ENCODE results near the gene KLF2. TPM values are rescaled to one million over a fixed set of nuclear protein-coding genes. Genes with fewer than 3 reads are reported as not detected.
A peak's percentile ranks its signal among the peaks of the same experiment; 100 is the strongest.

KLF2 gene
- total and polyA plus RNA-seq, 3 donors from 2014 or later, result 40.2 to 74.9 (median 42.4) TPM

DNA sequence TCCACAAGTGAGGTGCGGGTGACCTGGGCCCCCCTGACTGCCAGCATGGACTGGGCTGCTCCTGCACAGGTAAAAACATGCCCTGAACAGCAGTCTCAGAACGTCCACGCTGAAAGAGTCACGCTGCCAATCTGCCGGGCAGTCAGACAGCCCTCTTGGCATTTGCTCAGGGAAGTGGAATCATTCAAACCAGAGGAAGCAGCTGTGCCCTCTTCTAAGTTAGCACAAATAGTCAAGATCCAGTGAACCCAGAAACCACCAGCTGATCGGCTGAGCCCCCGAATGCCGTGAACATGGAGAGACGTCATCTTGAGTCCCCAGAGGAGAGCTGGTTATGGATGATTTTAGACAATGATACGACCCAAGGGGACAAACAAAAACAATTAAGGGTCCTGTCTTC lies 34.4 kb downstream of the KLF2 start:
- WGBS, 2 donors, result 72 to 90% methylated on average over 10 of the region's 10 CpGs
- intact Hi-C loops (cut with DNase I; ENCODE audit: low total_unique reads), result no loop called here

DNA sequence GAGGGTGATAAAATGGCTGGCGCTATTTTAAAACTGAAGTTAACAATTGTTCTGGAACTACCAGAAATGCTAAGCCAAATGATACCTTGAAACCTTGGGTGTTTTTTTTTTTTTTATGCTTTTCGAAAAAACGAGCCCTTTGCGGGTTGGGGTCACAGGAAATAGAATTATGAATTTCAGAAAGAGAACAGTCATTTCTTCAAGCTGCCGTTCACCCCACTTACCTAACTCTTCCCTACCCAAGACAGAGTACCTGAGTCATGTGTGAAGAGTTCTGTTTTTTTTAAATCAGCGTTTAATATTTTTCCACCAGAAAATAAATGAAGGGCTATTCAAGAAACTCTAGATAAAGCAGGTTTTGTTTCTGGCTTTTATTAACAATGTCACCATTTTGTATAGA lies 35.3 kb downstream of the KLF2 start:
- Histone ChIP-seq H3K27me3 (no peaks in the 10 kb centered on the region), H3K9me3 (no peaks in the 10 kb centered on the region), H3K36me3 (ENCODE audit: low read depth, missing control alignments) (no peaks in the 10 kb centered on the region), H3K4me3 (no peak overlapping the region), H3K27ac (no peak overlapping the region), H3K4me1 (peaks cover 38% of the 10 kb centered on the region)
- intact Hi-C loops (cut with DNase I; ENCODE audit: low total_unique reads), result no loop called here
- TF ChIP-seq, protein P1, sequence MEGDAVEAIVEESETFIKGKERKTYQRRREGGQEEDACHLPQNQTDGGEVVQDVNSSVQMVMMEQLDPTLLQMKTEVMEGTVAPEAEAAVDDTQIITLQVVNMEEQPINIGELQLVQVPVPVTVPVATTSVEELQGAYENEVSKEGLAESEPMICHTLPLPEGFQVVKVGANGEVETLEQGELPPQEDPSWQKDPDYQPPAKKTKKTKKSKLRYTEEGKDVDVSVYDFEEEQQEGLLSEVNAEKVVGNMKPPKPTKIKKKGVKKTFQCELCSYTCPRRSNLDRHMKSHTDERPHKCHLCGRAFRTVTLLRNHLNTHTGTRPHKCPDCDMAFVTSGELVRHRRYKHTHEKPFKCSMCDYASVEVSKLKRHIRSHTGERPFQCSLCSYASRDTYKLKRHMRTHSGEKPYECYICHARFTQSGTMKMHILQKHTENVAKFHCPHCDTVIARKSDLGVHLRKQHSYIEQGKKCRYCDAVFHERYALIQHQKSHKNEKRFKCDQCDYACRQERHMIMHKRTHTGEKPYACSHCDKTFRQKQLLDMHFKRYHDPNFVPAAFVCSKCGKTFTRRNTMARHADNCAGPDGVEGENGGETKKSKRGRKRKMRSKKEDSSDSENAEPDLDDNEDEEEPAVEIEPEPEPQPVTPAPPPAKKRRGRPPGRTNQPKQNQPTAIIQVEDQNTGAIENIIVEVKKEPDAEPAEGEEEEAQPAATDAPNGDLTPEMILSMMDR (IDR thresholded peaks at IDR 0.05), result no peak
- no peak for TF ChIP-seq POLR2A (IDR thresholded peaks at IDR 0.05)
- DNase-seq, result no peak
- 93% methylated on average over 6 of the region's 6 CpGs for WGBS, 2 donors

More for the DNA sequence above, 34.4 kb downstream of the KLF2 start:
- Histone ChIP-seq H3K9me3 (no peaks in the 10 kb centered on the region), H3K4me1 (peaks cover 39% of the 10 kb centered on the region), H3K4me3 (no peak overlapping the region), H3K36me3 (ENCODE audit: low read depth, missing control alignments) (no peaks in the 10 kb centered on the region), H3K27me3 (no peaks in the 10 kb centered on the region), H3K27ac (no peak overlapping the region)
- DNase-seq, result no peak
- TF ChIP-seq POLR2A (IDR thresholded peaks at IDR 0.05), result no peak
- TF ChIP-seq, protein P1 (IDR thresholded peaks at IDR 0.05), result no peak

DNA sequence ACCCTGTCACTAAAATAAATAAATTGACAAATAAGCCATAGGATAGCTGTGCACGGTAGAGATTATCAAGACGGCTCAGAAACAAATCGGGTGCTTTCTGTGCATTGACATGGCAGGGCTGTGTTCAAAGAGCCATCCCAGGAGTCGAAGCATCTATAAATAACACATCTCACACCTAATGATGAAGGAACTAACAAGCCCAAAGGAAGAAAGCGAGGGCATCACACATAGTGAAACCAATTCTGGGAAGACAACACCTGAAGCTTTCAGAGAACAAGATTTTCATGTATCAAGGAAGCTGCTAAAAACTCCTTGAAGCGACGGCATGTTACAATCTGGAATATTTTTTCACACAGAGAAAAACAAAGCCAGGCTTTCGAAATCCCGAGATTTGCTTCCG lies 36.1 kb downstream of the KLF2 start:
- Histone ChIP-seq H3K36me3 (ENCODE audit: low read depth, missing control alignments) (no peaks in the 10 kb centered on the region), H3K27me3 (no peaks in the 10 kb centered on the region), H3K4me3 (no peak overlapping the region), H3K4me1 (peaks cover 33% of the 10 kb centered on the region), H3K9me3 (no peaks in the 10 kb centered on the region), H3K27ac (no peak overlapping the region)
- 54 to 58% methylated on average over 10 of the region's 10 CpGs for WGBS, 2 donors
- DNase-seq, result no peak
- intact Hi-C loops (cut with DNase I; ENCODE audit: low total_unique reads), result no loop called here
- TF ChIP-seq POLR2A (IDR thresholded peaks at IDR 0.05), result no peak
- TF ChIP-seq, protein P1 (IDR thresholded peaks at IDR 0.05), result no peak

DNA sequence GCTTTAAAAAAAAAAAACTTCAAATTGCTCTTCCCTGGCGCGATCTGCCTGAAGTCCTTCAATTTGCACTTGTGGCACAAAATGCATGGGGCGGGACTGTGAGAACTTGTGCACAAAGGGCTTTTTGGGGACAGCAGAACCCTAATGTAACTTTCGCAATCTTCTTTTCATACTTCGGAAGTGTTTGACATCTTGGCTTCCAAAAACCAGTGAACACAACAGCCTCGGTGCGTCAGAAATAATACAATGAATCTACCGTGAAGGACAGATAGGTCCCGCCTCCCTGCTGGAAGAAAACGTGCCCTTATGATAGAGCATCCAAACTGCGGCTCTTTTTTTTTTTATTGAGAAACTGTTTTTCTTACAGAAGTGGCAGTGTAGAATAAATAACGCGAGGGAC lies 36.6 kb downstream of the KLF2 start:
- intact Hi-C loops (cut with DNase I; ENCODE audit: low total_unique reads), result no loop called here
- DNase-seq, result peak; percentile 57
- H3K9me3 ChIP-seq, result no peaks in the 10 kb centered on the region
- no peak overlapping the region for H3K4me3 ChIP-seq
- H3K36me3 ChIP-seq (ENCODE audit: low read depth, missing control alignments), result no peaks in the 10 kb centered on the region
- H3K4me1 ChIP-seq, result peaks cover 33% of the 10 kb centered on the region
- H3K27me3 ChIP-seq, result no peaks in the 10 kb centered on the region
- no peak overlapping the region for H3K27ac ChIP-seq
- TF ChIP-seq, protein P1 (IDR thresholded peaks at IDR 0.05), result no peak
- TF ChIP-seq POLR2A (IDR thresholded peaks at IDR 0.05), result no peak
- WGBS, 2 donors, result 60% methylated on average over 13 of the region's 13 CpGs

DNA sequence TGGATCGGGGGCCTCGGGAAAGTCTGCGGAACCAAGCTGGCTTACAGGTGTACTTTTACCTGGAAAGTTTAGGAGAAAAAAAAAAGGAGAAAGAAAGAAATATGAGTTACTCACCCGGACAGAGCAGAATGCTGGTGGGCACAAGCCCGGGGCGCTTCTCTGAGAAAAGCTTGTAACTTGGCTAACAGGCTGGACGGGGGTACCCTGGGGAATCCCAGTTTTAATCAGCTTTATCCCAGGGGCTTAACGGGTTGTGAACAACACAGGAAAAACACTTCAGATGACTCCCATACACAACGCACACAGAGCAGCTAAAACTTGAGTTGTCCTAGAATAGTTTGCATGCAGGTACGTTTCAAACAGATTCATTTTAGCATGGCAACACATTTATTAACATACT lies 37.3 kb downstream of the KLF2 start:
- H3K27ac ChIP-seq, result no peak overlapping the region
- no peaks in the 10 kb centered on the region for H3K36me3 ChIP-seq (ENCODE audit: low read depth, missing control alignments)
- no peak for DNase-seq
- 67 to 81% methylated on average over 10 of the region's 10 CpGs for WGBS, 2 donors
- intact Hi-C loops (cut with DNase I; ENCODE audit: low total_unique reads), result no loop called here
- H3K9me3 ChIP-seq, result no peaks in the 10 kb centered on the region
- H3K4me1 ChIP-seq, result peaks cover 34% of the 10 kb centered on the region
- no peaks in the 10 kb centered on the region for H3K27me3 ChIP-seq
- TF ChIP-seq POLR2A (IDR thresholded peaks at IDR 0.05), result no peak
- TF ChIP-seq, protein P1 (IDR thresholded peaks at IDR 0.05), result no peak
- no peak overlapping the region for H3K4me3 ChIP-seq
